Measurements from ENCODE around the gene B3GAT3.

GRCh38 chr11:62621567-62622470, at the start of gene B3GAT3:
- TF ChIP-seq CTCF (IDR thresholded peaks at IDR 0.05 in 8 of 11, conservative IDR thresholded peaks at IDR 0.05 in 3 of 11) (peak in 7 of 11 experiments; percentile 13 to 71 (median 51)), POLR2A (IDR thresholded peaks at IDR 0.05) (peak in 1 of 3 donors; percentile 86), POLR2AphosphoS5 (IDR thresholded peaks at IDR 0.05) (peak; percentile 96 to 99 (median 96))
